Measurements from ENCODE around the gene ITIH3. TPM values are rescaled to one million over a fixed set of nuclear protein-coding genes. Genes with fewer than 3 reads are reported as not detected.

Gene ITIH3
- total RNA-seq, 4 donors from 2014 or later: 0.27 to 1.6 TPM; not detected in 2

GRCh38 chr3:52790337-52790736 is 4.3 kb upstream of the ITIH3 start:
- Histone ChIP-seq H3K36me3 (no peaks in the 10 kb centered on the region), H3K4me1 (no peaks in the 10 kb centered on the region), H3K27ac (no peak overlapping the region), H3K4me3 (no peak overlapping the region), H3K27me3 (no peaks in the 10 kb centered on the region), H3K9me3 (no peaks in the 10 kb centered on the region)
- WGBS, 2 donors (ENCODE audit: low coverage in 1 of 2): 60 to 72% methylated on average over 1 to 7 of the region's 7 CpGs
- intact Hi-C loops (cut with DNase I; ENCODE audit: low total_unique reads) (no loop called here), in situ Hi-C loops (cut with MboI; ENCODE audit: low pct_ligation_motif_present in 1 of 4, low pct_unique_long_range_greater_than_20kb in 1 of 4, low sequenced_read_pairs in 3 of 4) (no loop called here)
- TF ChIP-seq POLR2AphosphoS5 (IDR thresholded peaks at IDR 0.05) (no peak), POLR2A (IDR thresholded peaks at IDR 0.05) (no peak), EP300 (IDR thresholded peaks at IDR 0.05; ENCODE audit: low read depth) (no peak)
- TF ChIP-seq, protein P1, sequence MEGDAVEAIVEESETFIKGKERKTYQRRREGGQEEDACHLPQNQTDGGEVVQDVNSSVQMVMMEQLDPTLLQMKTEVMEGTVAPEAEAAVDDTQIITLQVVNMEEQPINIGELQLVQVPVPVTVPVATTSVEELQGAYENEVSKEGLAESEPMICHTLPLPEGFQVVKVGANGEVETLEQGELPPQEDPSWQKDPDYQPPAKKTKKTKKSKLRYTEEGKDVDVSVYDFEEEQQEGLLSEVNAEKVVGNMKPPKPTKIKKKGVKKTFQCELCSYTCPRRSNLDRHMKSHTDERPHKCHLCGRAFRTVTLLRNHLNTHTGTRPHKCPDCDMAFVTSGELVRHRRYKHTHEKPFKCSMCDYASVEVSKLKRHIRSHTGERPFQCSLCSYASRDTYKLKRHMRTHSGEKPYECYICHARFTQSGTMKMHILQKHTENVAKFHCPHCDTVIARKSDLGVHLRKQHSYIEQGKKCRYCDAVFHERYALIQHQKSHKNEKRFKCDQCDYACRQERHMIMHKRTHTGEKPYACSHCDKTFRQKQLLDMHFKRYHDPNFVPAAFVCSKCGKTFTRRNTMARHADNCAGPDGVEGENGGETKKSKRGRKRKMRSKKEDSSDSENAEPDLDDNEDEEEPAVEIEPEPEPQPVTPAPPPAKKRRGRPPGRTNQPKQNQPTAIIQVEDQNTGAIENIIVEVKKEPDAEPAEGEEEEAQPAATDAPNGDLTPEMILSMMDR (IDR thresholded peaks at IDR 0.05): no peak
- no peak for DNase-seq

- intact Hi-C loops (cut with DNase I; ENCODE audit: low total_unique reads) (no loop called here), in situ Hi-C loops (cut with MboI; ENCODE audit: low pct_ligation_motif_present in 1 of 4, low pct_unique_long_range_greater_than_20kb in 1 of 4, low sequenced_read_pairs in 3 of 4) (no loop called here)
- Histone ChIP-seq H3K4me3 (no peak overlapping the region), H3K36me3 (no peaks in the 10 kb centered on the region), H3K27ac (no peak overlapping the region), H3K4me1 (no peaks in the 10 kb centered on the region), H3K9me3 (no peaks in the 10 kb centered on the region), H3K27me3 (no peaks in the 10 kb centered on the region)
- 90% methylated on average over 13 of the region's 13 CpGs; no CpG with 5 or more reads in 1 of the 2 donors for WGBS, 2 donors (ENCODE audit: low coverage in 1 of 2)
- no peak for DNase-seq
- TF ChIP-seq, protein P1 (IDR thresholded peaks at IDR 0.05): no peak
- TF ChIP-seq EP300 (IDR thresholded peaks at IDR 0.05; ENCODE audit: low read depth) (no peak), POLR2AphosphoS5 (IDR thresholded peaks at IDR 0.05) (no peak), POLR2A (IDR thresholded peaks at IDR 0.05) (no peak)
Measured at GRCh38 chr3:52790741-52791140, 3.9 kb upstream of the ITIH3 start.

DNA sequence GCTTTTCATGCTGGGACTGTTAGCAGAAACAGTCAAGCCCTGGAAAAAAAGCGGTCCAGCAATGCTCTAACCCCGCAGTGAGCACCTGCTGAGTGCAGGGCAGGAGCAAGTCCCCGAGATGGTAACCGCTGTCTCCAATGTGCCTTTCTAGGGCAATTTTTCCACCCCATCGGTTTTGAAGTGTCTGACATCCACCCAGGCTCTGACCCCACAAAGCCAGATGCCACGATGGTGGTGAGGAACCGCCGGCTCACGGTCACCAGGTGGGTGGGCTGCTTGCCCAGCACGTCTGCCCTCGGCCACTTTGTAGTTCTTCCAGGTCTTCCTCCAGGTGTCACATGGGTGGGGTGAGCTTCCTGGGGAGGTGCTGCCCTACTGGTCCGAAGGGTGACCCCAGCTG is 3.2 kb upstream of the ITIH3 start:
- no peak overlapping the region for H3K27ac ChIP-seq
- in situ Hi-C loops (cut with MboI; ENCODE audit: low pct_ligation_motif_present in 1 of 4, low pct_unique_long_range_greater_than_20kb in 1 of 4, low sequenced_read_pairs in 3 of 4) (no loop called here), intact Hi-C loops (cut with DNase I; ENCODE audit: low total_unique reads) (no loop called here)
- no peak for TF ChIP-seq EP300 (IDR thresholded peaks at IDR 0.05; ENCODE audit: low read depth)
- no peak for TF ChIP-seq POLR2A (IDR thresholded peaks at IDR 0.05)
- H3K4me3 ChIP-seq: no peak overlapping the region
- no peaks in the 10 kb centered on the region for H3K36me3 ChIP-seq
- DNase-seq: no peak
- no peaks in the 10 kb centered on the region for H3K27me3 ChIP-seq
- H3K4me1 ChIP-seq: no peaks in the 10 kb centered on the region
- 80% methylated on average over 12 of the region's 12 CpGs; no CpG with 5 or more reads in 1 of the 2 donors for WGBS, 2 donors (ENCODE audit: low coverage in 1 of 2)
- no peaks in the 10 kb centered on the region for H3K9me3 ChIP-seq

GRCh38 chr3:52791928-52792327 is 2.7 kb upstream of the ITIH3 start:
- Histone ChIP-seq H3K36me3 (no peaks in the 10 kb centered on the region), H3K4me1 (no peaks in the 10 kb centered on the region), H3K4me3 (no peak overlapping the region), H3K9me3 (no peaks in the 10 kb centered on the region), H3K27ac (no peak overlapping the region), H3K27me3 (no peaks in the 10 kb centered on the region)
- TF ChIP-seq POLR2A (IDR thresholded peaks at IDR 0.05): no peak
- TF ChIP-seq EP300 (IDR thresholded peaks at IDR 0.05; ENCODE audit: low read depth): no peak
- TF ChIP-seq POLR2AphosphoS5 (IDR thresholded peaks at IDR 0.05): no peak
- TF ChIP-seq, protein P1 (IDR thresholded peaks at IDR 0.05): no peak
- no peak for DNase-seq
- intact Hi-C loops (cut with DNase I; ENCODE audit: low total_unique reads) (no loop called here), in situ Hi-C loops (cut with MboI; ENCODE audit: low pct_ligation_motif_present in 1 of 4, low pct_unique_long_range_greater_than_20kb in 1 of 4, low sequenced_read_pairs in 3 of 4) (no loop called here)
- WGBS, 2 donors (ENCODE audit: low coverage in 1 of 2): 80 to 92% methylated on average over 1 to 4 of the region's 4 CpGs

DNA sequence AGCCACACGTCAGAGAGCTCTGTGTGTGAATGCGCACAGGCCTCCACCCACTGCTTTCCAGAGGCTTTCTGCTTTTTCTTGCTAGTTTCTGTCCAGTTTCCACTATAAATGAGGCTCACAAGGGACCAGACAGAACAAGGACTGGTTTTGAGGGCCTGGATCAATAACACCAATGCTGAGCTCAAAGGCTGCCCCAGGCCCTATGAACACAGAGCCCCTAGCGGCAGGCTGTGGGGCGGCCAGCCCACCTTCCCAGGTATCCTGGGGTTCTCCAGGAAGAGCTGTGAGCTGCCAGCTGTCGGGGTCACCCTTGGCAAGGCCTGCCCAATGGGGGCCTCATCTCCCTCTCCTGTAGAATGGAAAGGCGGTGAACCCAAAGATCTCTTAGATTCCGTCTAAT is 2.2 kb upstream of the ITIH3 start:
- H3K9me3 ChIP-seq: no peaks in the 10 kb centered on the region
- H3K4me1 ChIP-seq: no peaks in the 10 kb centered on the region
- no peak for DNase-seq
- WGBS, 2 donors (ENCODE audit: low coverage in 1 of 2): 83% methylated on average over 7 of the region's 7 CpGs; no CpG with 5 or more reads in 1 of the 2 donors
- H3K27me3 ChIP-seq: no peaks in the 10 kb centered on the region
- H3K27ac ChIP-seq: no peak overlapping the region
- TF ChIP-seq POLR2AphosphoS5 (IDR thresholded peaks at IDR 0.05) (no peak), EP300 (IDR thresholded peaks at IDR 0.05; ENCODE audit: low read depth) (no peak), POLR2A (IDR thresholded peaks at IDR 0.05) (no peak)
- TF ChIP-seq, protein P1 (IDR thresholded peaks at IDR 0.05): no peak
- in situ Hi-C loops (cut with MboI; ENCODE audit: low pct_ligation_motif_present in 1 of 4, low pct_unique_long_range_greater_than_20kb in 1 of 4, low sequenced_read_pairs in 3 of 4): no loop called here
- H3K36me3 ChIP-seq: no peaks in the 10 kb centered on the region
- H3K4me3 ChIP-seq: no peak overlapping the region
- intact Hi-C loops (cut with DNase I; ENCODE audit: low total_unique reads): no loop called here

Data from transverse colon (tissue), 4 donors.